GM10248 (cell line): ENCODE measurements around the gene VOPP1.

ENCODE experiments used
- CTCF ChIA-PET: fragments of 300-600 bp; sonication (Branson Sonifier 250); formaldehyde crosslinking; extraction: SDS; loops from one replicate; lab custom pipeline; 2021; ENCODE audit warnings: antibody characterized with exemption; lab: Yijun Ruan, JAX
- POLR2A ChIA-PET: fragments of 350-650 bp; sonication (Branson Sonifier 250); formaldehyde crosslinking; extraction: SDS; loops from one replicate; lab custom pipeline; 2020; ENCODE audit warnings: antibody characterized with exemption; lab: Yijun Ruan, JAX
- DNase-seq: peaks from one replicate; pipeline ENCODE4 v3.0.0; 2012; ENCODE audit errors: extremely low spot score
- CTCF ChIP-seq: IDR thresholded peaks from 2 replicates; pipeline ENCODE4 v1.5.1; 2012; ENCODE audit warnings: mild to moderate bottlenecking, low read depth; ENCODE audit errors: extremely low read depth, missing control alignments, control extremely low read depth

VOPP1 gene

DNA sequence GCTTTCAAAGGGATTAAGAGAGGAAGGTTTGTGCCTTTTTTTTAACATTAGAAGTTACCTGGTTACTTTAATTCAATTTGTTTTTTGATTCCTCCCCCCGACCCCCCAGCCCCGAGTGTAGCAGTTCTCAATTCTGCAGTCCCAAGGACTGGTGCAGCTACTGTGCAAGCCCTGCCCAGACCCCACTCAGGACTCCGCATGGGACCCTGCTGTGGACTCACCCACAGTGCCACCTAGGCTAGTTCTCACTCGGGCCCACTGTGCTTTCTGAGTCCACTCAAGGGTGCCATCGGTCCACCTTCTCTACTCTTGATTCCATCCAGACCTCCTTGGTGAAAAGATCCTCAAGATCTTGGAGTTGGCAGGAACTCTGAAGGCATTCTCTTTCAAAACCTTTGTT, 77.4 kb downstream of the VOPP1 start:
- TF ChIP-seq CTCF, result no peak
- no peak for DNase-seq
- CTCF ChIA-PET, result interaction anchor here (1.2 to 1.6 kb wide), 3 partner anchors 10 to 99 kb away, joined by 3 to 5 read pairs (median 4); no protein-coding TSS in a partner anchor
- POLR2A ChIA-PET, result no interaction called here

DNA sequence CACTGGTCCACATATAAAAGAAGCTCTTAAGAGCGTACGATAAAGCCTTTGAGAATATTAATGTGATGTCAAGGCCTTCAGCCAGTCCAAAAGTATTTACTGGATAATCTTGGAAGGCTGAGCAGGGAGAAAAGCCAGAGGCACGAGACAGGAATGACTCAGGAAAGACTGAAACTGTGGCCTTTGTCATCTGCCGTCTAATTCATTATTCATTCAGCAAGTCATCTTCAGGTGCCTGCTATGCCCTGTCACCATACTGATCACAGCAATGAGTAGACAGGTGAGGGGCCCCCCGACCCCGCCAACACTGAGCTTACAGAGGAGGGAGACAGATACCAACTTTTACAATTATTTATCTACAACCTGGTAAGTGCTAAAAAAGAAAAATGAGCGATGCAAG, 78.9 kb downstream of the VOPP1 start:
- POLR2A ChIA-PET, result no interaction called here

DNA sequence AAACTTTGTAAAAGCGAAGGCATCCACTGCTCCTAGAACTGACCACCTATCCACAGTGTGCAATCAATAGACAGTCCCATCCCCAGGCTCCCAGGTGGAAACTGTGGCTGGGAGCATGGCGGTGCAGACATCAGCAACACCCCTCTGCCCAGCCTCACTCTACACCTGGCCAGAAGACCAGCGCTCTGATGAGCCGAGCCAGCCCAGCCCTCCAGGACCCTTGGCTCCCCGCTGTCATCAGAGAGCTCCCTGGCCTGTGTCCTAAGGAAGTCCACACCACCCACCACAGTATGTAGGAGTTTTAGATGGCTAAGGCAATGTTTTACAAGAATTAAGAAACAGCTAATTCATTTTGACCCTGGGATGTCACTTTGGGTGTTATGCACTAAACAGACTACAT, 81.0 kb downstream of the VOPP1 start:
- TF ChIP-seq CTCF, result no peak
- ChIA-PET POLR2A (no interaction called here), CTCF (no interaction called here)
- DNase-seq, result no peak

More for the DNA sequence above, 78.9 kb downstream of the VOPP1 start:
- DNase-seq, result no peak
- no peak for TF ChIP-seq CTCF
- CTCF ChIA-PET, result no interaction called here

DNA sequence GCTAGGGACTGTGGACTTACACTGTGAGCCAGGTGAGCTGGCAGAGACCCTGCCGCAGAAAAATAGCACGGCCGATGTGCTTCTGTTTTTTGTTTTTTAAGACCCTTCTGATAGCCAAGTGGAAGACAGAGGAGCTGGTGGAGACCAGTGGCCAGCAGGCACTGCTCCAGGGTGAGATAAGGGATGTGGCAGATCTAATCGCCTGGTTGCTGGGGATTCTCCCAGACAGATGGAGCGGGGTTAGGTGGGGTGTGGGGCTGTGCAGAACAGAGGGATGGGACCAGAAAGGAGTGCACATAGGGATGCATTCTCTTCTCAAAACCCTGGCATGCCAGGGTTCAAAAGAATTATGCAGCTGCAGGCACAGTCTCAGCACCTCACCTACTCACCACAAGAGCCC, 82.2 kb downstream of the VOPP1 start:
- ChIA-PET CTCF (interaction anchor here (1.0 to 1.8 kb wide), 3 partner anchors 12 to 104 kb away, joined by 3 to 4 read pairs (median 4); no protein-coding TSS in a partner anchor), POLR2A (no interaction called here)
- no peak for TF ChIP-seq CTCF
- DNase-seq, result no peak

DNA sequence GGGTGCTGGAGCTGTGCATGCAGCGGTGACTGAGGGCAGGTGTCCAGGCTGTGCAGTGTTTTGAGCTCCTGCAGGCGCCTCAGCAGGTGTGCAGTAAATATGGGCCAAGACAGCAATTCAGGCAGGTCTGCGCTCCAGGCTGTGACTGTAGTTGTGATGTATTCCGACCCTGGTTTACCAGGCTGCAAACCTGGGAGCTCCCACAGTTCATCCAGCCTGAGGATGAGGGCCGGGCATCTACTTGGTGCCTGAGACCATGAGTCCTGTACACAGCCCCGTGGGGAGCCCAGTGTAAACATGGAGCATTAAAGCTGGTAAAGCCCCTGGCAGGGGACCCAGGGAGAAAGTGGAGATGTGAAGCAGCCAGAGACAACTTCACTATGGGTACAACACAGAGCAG, 82.8 kb downstream of the VOPP1 start:
- POLR2A ChIA-PET, result no interaction called here
- CTCF ChIA-PET, result interaction anchor here (1.8 kb wide), 1 partner anchor 12 kb away, joined by 4 read pairs; no protein-coding TSS in a partner anchor
- no peak for TF ChIP-seq CTCF
- DNase-seq, result no peak

GRCh38 chr7:55488804-55489340, 83.4 kb downstream of the VOPP1 start:
- no peak for TF ChIP-seq CTCF
- DNase-seq, result no peak
- CTCF ChIA-PET, result interaction anchor here (1.0 to 1.8 kb wide), 2 partner anchors 13 to 16 kb away, joined by 4 read pairs; no protein-coding TSS in a partner anchor
- POLR2A ChIA-PET, result no interaction called here

- DNase-seq, result no peak
- ChIA-PET POLR2A (no interaction called here), CTCF (interaction anchor here (1.0 kb wide), 1 partner anchor 16 kb away, joined by 4 read pairs; no protein-coding TSS in a partner anchor)
- TF ChIP-seq CTCF, result no peak
Observed at GRCh38 chr7:55488216-55488615, 84.1 kb downstream of the VOPP1 start.
